Testis (tissue), 3 donors: ENCODE measurements around the gene ANAPC15. TPM values are rescaled to one million over a fixed set of nuclear protein-coding genes. Genes with fewer than 3 reads are reported as not detected.

Experiments used
- DNase-seq: peaks from one replicate; pipeline ENCODE4 v3.0.0-alpha.2; 2019
- H3K27ac ChIP-seq, 2 donors: fragments of 200-600 bp; sonication (generic); one replicate each; pipeline ENCODE4 v1.5.1; 2019
- H3K27me3 ChIP-seq: fragments of 200-600 bp; sonication (generic); one replicate; pipeline ENCODE4 v1.5.1; 2019
- H3K36me3 ChIP-seq: fragments of 200-600 bp; sonication (generic); one replicate; pipeline ENCODE4 v1.5.1; 2017; ENCODE audit warnings: low read depth; ENCODE audit errors: missing control alignments
- H3K4me1 ChIP-seq: fragments of 200-600 bp; sonication (generic); one replicate; pipeline ENCODE4 v1.5.1; 2019
- H3K4me3 ChIP-seq, 2 donors: fragments of 200-600 bp; sonication (generic); one replicate each; pipeline ENCODE4 v1.5.1; 2017 to 2019
- H3K9me3 ChIP-seq: fragments of 200-600 bp; sonication (generic); one replicate; pipeline ENCODE4 v1.5.1; 2017
- POLR2A ChIP-seq: fragments of 450-650 bp; IDR thresholded peaks from one replicate; pipeline ENCODE4 v1.6.1; 2017; ENCODE audit warnings: antibody characterized with exemption, mild to moderate bottlenecking, moderate library complexity
- WGBS, 2 donors: methylation state at CpG; one replicate each; pipeline ENCODE4 v1.1.5; 2018; 5-methylcytosine and 5-hydroxymethylcytosine counted together
- intact Hi-C: fragments of 100-400 bp; cut with DNase I; formaldehyde crosslinking; loops from one replicate; pipeline ENCODE4 v1.15.1; 2023; ENCODE audit warnings: low total_unique reads
- polyA plus RNA-seq: library from polyadenylated mRNA; stranded (reverse); fragments of 350-450 nt; fragmentation: Illumina TruSeq; extraction: RNeasy Lipid Tissue Mini Kit (QIAGEN cat#74804); gene quantifications from one replicate; pipeline ENCODE4 v1.2.3, GENCODE V29; 2014; ENCODE audit warnings: low read depth, low replicate concordance; ENCODE audit not compliant: insufficient read depth
- total RNA-seq, 2 donors: library from RNA; depleted of rRNA; stranded (reverse); fragments of >200 nt; gene quantifications; one replicate each; pipeline ENCODE4 v1.2.3, GENCODE V29; 2016
- TF ChIP-seq, protein P1 (sequence below), 3 experiments: fragments of 450-650 bp in 2 of 3; fragments of 200-600 bp in 1 of 3; sonication (generic) in 1 of 3; IDR thresholded peaks; one replicate each; pipeline ENCODE4 v1.5.1; 2016 to 2019; ENCODE audit warnings: antibody characterized with exemption in 3 of 3, mild to moderate bottlenecking in 2 of 3, moderate library complexity in 1 of 3

Gene ANAPC15
- total and polyA plus RNA-seq, 3 donors from 2014 or later: 61.9 to 103 (median 66.1) TPM

DNA sequence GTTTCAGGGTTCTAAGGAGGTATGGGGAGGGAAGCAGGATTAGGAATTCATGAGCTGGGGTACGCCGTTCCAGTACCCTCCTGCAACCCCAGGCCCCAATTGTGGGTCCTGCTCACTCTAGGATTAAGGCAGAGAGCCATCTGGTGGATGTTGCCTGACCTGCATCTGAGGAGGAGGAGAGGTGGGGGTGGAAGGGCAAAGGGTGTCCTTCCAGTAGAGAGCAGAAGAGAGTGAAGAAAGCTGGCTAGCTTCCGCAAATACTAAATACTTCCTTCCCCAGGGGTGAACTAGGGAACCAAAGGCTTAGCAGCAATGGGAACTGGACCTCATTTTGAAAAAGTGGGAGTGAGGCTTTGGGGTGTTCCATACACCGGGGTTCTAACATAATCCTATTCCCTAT is 21.2 kb downstream of the ANAPC15 start:
- TF ChIP-seq POLR2A: no peak
- TF ChIP-seq, protein P1, sequence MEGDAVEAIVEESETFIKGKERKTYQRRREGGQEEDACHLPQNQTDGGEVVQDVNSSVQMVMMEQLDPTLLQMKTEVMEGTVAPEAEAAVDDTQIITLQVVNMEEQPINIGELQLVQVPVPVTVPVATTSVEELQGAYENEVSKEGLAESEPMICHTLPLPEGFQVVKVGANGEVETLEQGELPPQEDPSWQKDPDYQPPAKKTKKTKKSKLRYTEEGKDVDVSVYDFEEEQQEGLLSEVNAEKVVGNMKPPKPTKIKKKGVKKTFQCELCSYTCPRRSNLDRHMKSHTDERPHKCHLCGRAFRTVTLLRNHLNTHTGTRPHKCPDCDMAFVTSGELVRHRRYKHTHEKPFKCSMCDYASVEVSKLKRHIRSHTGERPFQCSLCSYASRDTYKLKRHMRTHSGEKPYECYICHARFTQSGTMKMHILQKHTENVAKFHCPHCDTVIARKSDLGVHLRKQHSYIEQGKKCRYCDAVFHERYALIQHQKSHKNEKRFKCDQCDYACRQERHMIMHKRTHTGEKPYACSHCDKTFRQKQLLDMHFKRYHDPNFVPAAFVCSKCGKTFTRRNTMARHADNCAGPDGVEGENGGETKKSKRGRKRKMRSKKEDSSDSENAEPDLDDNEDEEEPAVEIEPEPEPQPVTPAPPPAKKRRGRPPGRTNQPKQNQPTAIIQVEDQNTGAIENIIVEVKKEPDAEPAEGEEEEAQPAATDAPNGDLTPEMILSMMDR (IDR thresholded peaks at IDR 0.05): peak; percentile 73 to 81 (median 74)
- intact Hi-C loops: no loop called here
- peaks cover 3% of the 10 kb centered on the region for H3K4me1 ChIP-seq
- H3K4me3 ChIP-seq: no peak overlapping the region
- H3K9me3 ChIP-seq: no peaks in the 10 kb centered on the region
- H3K27me3 ChIP-seq: no peaks in the 10 kb centered on the region
- 54 to 65% methylated on average over 4 of the region's 4 CpGs for WGBS, 2 donors
- peak; percentile 86 for DNase-seq
- no peak overlapping the region for H3K27ac ChIP-seq
- no peaks in the 10 kb centered on the region for H3K36me3 ChIP-seq

DNA sequence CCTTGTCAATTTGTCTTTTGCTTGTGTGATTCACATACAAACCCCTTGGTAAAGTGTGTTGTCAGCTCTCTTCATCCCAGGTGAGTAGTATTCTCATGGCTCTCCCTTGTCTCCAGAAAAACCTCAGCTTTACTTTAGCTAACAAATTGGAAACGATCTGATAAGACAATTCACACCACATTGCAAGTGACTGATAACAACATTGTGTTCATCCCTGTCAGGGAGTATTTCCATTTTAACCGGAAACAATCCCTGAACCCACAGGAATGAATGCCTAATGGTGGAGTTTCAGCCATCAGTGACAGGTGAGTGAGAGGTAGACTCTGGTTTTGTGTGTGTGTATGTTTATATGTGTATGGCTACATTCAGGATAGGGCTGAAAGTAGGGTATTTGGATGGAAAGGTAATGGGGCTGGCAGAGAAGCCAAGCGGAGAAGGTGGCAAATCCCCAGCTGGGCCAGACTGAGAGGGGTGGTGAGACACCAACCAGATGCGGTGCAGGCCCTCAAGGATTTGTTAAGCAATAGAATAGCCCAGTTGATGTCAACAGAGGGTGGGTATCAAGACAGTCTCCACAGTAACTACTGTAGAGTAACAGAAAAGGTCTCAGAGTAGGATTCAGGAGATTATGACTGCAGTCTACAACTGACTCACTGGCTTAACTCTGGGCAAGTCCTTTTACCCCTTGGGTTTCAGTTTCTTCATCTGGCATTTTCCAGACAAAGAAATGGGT is 24.3 kb downstream of the ANAPC15 start:
- Histone ChIP-seq H3K27me3 (no peaks in the 10 kb centered on the region), H3K36me3 (no peaks in the 10 kb centered on the region), H3K9me3 (no peaks in the 10 kb centered on the region), H3K4me1 (peaks cover 3% of the 10 kb centered on the region), H3K27ac (no peak overlapping the region), H3K4me3 (no peak overlapping the region)
- DNase-seq: no peak
- 87 to 88% methylated on average over 4 of the region's 4 CpGs for WGBS, 2 donors
- intact Hi-C loops: loop anchor here (5.0 kb wide), 1 partner anchor 61 kb away; no protein-coding TSS in a partner anchor
- TF ChIP-seq, protein P1 (IDR thresholded peaks at IDR 0.05): no peak
- TF ChIP-seq POLR2A: no peak

DNA sequence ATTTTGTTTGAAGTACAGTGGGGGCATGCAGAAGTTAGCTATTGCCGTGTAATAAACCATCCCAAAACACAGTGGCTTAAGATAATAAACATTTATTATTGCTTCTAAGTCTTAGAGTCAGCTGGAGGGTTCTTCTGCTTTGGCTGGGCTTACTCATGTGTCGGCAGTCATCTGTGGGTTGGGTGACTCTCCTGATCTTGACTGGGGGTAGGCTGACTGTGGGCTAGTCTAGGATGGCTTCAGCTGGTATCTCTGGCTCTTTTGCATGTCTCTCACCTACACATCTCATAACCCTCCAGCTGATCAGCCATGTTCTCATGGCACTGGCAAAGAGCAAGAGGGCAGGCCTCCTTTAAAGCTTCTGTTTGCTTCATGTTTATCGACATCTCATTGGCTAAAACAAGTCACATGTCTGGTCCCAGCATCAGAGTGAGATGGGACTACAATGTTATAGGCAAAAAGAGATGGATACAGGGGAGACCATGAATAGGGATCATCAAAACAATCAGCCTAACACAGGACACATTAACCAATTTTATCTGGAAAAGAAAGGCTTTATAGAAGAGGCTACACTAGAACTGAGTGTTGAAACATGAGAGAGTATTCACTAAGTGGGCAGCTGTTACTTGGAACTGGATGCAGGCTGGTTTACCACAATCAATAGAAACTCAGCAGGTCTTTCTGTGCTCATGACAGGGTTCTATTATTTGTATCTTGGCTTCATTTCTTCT is 26.7 kb downstream of the ANAPC15 start:
- H3K9me3 ChIP-seq: no peaks in the 10 kb centered on the region
- no peak overlapping the region for H3K27ac ChIP-seq
- 91 to 92% methylated on average over 3 of the region's 3 CpGs for WGBS, 2 donors
- no peak for DNase-seq
- H3K27me3 ChIP-seq: no peaks in the 10 kb centered on the region
- H3K4me1 ChIP-seq: peaks cover 11% of the 10 kb centered on the region
- intact Hi-C loops: loop anchor here (5.0 kb wide), 1 partner anchor 58 kb away; no protein-coding TSS in a partner anchor
- H3K4me3 ChIP-seq: no peak overlapping the region
- H3K36me3 ChIP-seq: no peaks in the 10 kb centered on the region
- no peak for TF ChIP-seq POLR2A
- TF ChIP-seq, protein P1 (IDR thresholded peaks at IDR 0.05): no peak

DNA sequence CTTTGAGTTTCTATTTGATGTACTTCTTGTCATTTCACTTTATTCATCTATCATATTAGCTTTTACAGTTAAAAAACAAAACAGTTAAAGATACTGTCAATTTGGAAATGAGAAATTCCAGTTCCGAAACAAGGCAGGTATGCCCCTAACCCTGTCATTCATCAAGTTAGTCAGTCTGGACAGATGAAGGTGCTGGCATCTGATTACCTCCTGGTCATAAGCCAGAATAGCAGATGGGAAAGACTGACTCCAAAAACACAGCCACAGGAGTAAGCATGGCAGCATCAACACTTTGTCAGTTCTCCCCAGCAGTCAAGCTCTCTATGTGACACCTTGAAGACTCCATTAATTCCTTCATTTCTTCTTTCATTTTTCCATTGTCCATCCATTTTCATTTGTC is 27.5 kb downstream of the ANAPC15 start:
- intact Hi-C loops: loop anchor here (5.0 kb wide), 1 partner anchor 58 kb away; no protein-coding TSS in a partner anchor
- 100% methylated on average over 1 of the region's 1 CpG for WGBS, 2 donors

More for the DNA sequence above, 27.5 kb downstream of the ANAPC15 start:
- Histone ChIP-seq H3K4me3 (no peak overlapping the region), H3K4me1 (peaks cover 11% of the 10 kb centered on the region), H3K27ac (no peak overlapping the region), H3K27me3 (no peaks in the 10 kb centered on the region), H3K36me3 (no peaks in the 10 kb centered on the region), H3K9me3 (no peaks in the 10 kb centered on the region)
- TF ChIP-seq POLR2A: no peak
- TF ChIP-seq, protein P1 (IDR thresholded peaks at IDR 0.05): no peak
- DNase-seq: no peak
